Fibroblast of upper back skin (primary cell): ENCODE results near the gene CTCFL.

Experiments
- DNase-seq: peaks from one replicate; pipeline ENCODE4 v3.0.0-alpha.2; 2013

Gene CTCFL

GRCh38 chr20:57559658-57560553 lies 35.0 kb upstream of the CTCFL start:
- no peak for DNase-seq

- DNase-seq: no peak
These were observed 34.3 kb upstream of the CTCFL start for GRCh38 chr20:57559289-57559634.

GRCh38 chr20:57558614-57559288 lies 33.8 kb upstream of the CTCFL start:
- DNase-seq: no peak

- no peak for DNase-seq
These were observed 33.1 kb upstream of the CTCFL start for GRCh38 chr20:57557926-57558613.

GRCh38 chr20:57556980-57557274 lies 32.0 kb upstream of the CTCFL start:
- DNase-seq: no peak

GRCh38 chr20:57555457-57556184 lies 30.7 kb upstream of the CTCFL start:
- no peak for DNase-seq

GRCh38 chr20:57553376-57554018 lies 28.6 kb upstream of the CTCFL start:
- DNase-seq: no peak

GRCh38 chr20:57552471-57552870 lies 27.5 kb upstream of the CTCFL start:
- no peak for DNase-seq

- peak; percentile 10 for DNase-seq
These were observed 23.5 kb upstream of the CTCFL start for GRCh38 chr20:57548177-57549058.

- no peak for DNase-seq
These were observed 22.2 kb upstream of the CTCFL start for GRCh38 chr20:57546956-57547649.

- no peak for DNase-seq
These were observed 21.2 kb upstream of the CTCFL start for GRCh38 chr20:57545927-57546662.

GRCh38 chr20:57544838-57545564 lies 20.1 kb upstream of the CTCFL start:
- no peak for DNase-seq

GRCh38 chr20:57543754-57544153 lies 18.8 kb upstream of the CTCFL start:
- DNase-seq: no peak

- no peak for DNase-seq
These were observed 16.1 kb upstream of the CTCFL start for GRCh38 chr20:57540890-57541580.

- no peak for DNase-seq
These were observed 14.9 kb upstream of the CTCFL start for GRCh38 chr20:57539889-57540288.

- no peak for DNase-seq
These were observed 12.9 kb upstream of the CTCFL start for GRCh38 chr20:57537822-57538221.

- DNase-seq: no peak
These were observed 12.1 kb upstream of the CTCFL start for GRCh38 chr20:57536771-57537724.
